Breast epithelium (tissue), 3 donors: ENCODE data around the gene SEMA3F.

Source experiments
- CTCF ChIP-seq, 3 donors: fragments of 450-650 bp; IDR thresholded peaks; one replicate each; pipeline ENCODE4 v1.5.1; 2016 to 2017; ENCODE audit warnings: antibody characterized with exemption in 3 of 3, mild to moderate bottlenecking in 3 of 3, moderate library complexity in 3 of 3
- POLR2A ChIP-seq: fragments of 450-650 bp; IDR thresholded peaks from one replicate; pipeline ENCODE4 v1.6.1; 2016; ENCODE audit warnings: antibody characterized with exemption, mild to moderate bottlenecking, moderate library complexity
- POLR2AphosphoS5 ChIP-seq, 3 donors: sonication (generic); formaldehyde crosslinking; IDR thresholded peaks; one replicate each; pipeline ENCODE4 v1.6.1; 2017; ENCODE audit warnings: antibody characterized with exemption in 3 of 3

GRCh38 chr3:50164984-50165909, 10.1 kb downstream of the SEMA3F start:
- TF ChIP-seq CTCF (IDR thresholded peaks at IDR 0.05) (no peak), POLR2A (no peak), POLR2AphosphoS5 (IDR thresholded peaks at IDR 0.05) (no peak)
